ENCODE results near the gene KCNJ14. TPM values are rescaled to one million over a fixed set of nuclear protein-coding genes. Genes with fewer than 3 reads are reported as not detected.

KCNJ14 gene
- total and polyA plus RNA-seq, 2 experiments from 2014 or later: 0.81 to 0.94 TPM

- TF ChIP-seq ZNF462 (CRISPR knock-in tag; IDR thresholded peaks at IDR 0.05): no peak
Observed at GRCh38 chr19:48476176-48476575, 20.8 kb downstream of the KCNJ14 start (continued).

GRCh38 chr19:48477067-48477685 lies 21.8 kb downstream of the KCNJ14 start:
- Histone ChIP-seq H2AFZ (no peak overlapping the region), H3K79me2 (replicated peaks; ENCODE audit: insufficient read depth) (no peaks in the 10 kb centered on the region), H3K9me2 (ENCODE audit: insufficient read depth) (no peaks in the 10 kb centered on the region), H4K20me1 (replicated peaks; ENCODE audit: insufficient read depth) (peaks cover 5% of the 10 kb centered on the region; the same call in 1 of the 2 replicates), H3K4me1 (ENCODE audit: insufficient read depth) (peaks cover 12% of the 10 kb centered on the region; the same call in 1 of the 2 replicates), H3K36me3 (ENCODE audit: insufficient read depth) (peaks cover 30% of the 10 kb centered on the region), H3K4me3 (no peak overlapping the region), H3K27ac (ENCODE audit: low read depth) (no peak overlapping the region), H3K27me3 (ENCODE audit: insufficient read depth) (no peaks in the 10 kb centered on the region), H3K4me2 (no peak overlapping the region), H3F3A (replicated peaks; ENCODE audit: low read depth) (peaks cover 30% of the 10 kb centered on the region)
- H3K27ac Mint-ChIP-seq: no peak overlapping the region
- H3K27me3 Mint-ChIP-seq (ENCODE audit: insufficient read depth, low read depth, poor library complexity): peaks cover 34% of the 10 kb centered on the region
- H3K9me3 Mint-ChIP-seq: no peaks in the 10 kb centered on the region; the same call in 2 of the 3 replicates
- no peak overlapping the region for H3K4me3 Mint-ChIP-seq
- peaks cover 58% of the 10 kb centered on the region for H3K36me3 Mint-ChIP-seq (ENCODE audit: low read depth)
- no peak for TF ChIP-seq CREB1 (CRISPR knock-in tag; IDR thresholded peaks at IDR 0.05; ENCODE audit: low read depth)
- DNase-seq (ENCODE audit: low spot score) (no peak), ATAC-seq (no peak)
- H3K4me1 Mint-ChIP-seq: peaks cover 23% of the 10 kb centered on the region

Data from GM23338 (cell line).